A549 treated with dexamethasone at 1 μM for 4 hours (cell line): ENCODE results near the gene TMEM39B. TPM values are rescaled to one million over a fixed set of nuclear protein-coding genes. Genes with fewer than 3 reads are reported as not detected.

Source experiments
- total RNA-seq: library from RNA; stranded (reverse); fragments of 200-300 nt; extraction: Qiagen RNA extraction; gene quantifications from 5 replicates; pipeline ENCODE4 v1.2.3, GENCODE V29; 2022

Gene TMEM39B
- 7.1 to 11.9 TPM (median 10.7 TPM) in 5 replicates for total RNA-seq

DNA sequence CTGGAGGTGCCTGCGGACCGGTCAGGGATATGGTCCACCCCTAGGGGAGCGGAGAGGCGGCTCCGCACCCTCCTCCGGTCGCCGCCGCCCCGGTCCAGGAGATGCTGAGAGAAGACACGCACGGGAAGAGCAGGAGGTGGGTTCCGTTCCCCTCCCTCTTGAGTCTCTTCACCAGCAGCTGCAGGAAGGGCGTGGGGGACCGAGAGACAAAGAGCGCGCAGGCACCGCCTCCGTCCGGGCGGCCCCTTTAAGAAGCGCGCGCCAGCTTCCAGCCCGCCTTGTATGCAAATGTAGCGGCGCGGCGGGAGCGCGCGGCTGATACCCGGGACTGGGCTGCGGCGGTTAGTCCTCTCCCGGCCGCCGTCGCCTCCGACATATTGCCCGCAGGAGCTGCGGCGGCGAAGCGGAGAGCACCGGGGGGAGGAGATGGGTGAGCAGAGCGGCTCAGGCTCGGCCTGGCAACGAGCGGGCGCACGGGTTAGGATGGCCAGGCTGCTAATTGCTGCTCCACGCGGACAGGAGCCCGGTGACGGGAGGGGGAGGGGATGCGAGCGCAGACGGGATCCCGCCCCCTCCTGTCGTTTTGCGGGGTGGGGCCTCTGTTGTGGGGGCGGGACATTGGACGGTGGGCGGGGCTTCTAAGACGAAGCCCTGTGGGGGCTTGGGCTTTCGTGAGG is at the start of gene TMEM39B:
Gene TMEM39B (plus strand): TSS at position 318 of the 677 bp plus-strand sequence. CDS start 109 bp downstream, at position 427.

DNA sequence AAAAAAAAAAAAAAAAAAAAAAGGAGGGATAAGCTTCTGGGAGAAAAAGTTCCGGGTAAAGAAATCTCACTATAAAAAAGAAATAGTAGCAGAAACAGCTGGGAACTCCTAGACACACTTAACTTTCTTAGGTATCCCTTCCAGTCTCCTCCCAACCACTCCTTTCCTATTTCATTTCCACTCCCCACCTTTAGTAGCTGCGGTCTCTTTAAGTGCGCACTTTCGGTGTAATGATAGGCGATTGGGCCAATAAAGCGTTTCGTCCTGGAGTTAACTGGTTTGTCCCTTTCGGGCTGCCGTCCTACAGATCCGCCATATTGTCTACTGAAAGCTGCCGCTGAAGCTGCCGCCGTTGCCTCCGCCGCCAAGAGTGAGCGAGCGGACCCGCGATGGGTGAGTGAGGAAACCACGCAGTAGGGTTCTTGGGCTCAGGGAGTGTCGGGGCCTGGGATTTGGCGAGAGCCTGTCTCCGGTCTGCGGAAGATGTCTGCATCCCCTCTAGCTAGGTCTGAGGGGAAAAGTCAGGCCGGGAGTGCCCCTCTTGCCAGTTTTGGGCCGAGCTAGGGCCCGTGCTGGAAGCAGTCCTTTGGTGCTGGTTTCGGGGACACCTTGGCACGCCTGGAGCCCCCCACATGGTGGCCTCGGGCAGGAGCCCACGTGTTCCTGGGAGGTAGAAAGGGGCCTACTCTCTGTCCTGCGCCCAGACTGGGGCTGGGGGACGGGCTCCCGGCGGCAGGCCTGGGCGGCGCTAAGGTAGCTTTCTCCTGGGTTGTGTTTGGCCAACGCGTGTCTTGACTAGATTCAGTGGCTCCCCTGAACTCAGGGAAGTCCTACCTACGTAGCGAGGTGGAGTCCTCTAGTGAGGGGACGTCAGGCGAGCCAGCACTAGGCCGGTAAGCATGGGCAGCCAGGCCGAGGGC is 35.3 kb downstream of the TMEM39B start, which contains the start of gene KPNA6:
Gene KPNA6 (plus strand): TSS at position 315 of the 920 bp plus-strand sequence. CDS start 75 bp downstream, at position 390.

Other genes starting within 250 kb of the TMEM39B start
- 173 to 244 TPM (median 202 TPM) in 5 replicates for gene PTP4A2, start 134.6 kb upstream of the TMEM39B start, total RNA-seq
- gene KHDRBS1, start 59.1 kb upstream of the TMEM39B start, total RNA-seq: 124 to 145 TPM (median 138 TPM) in 5 replicates
- 15.9 to 19.6 TPM (median 17.8 TPM) in 5 replicates for gene KPNA6, start 35.1 kb downstream of the TMEM39B start, total RNA-seq
- 27.1 to 31.1 TPM (median 30.4 TPM) in 5 replicates for gene TXLNA, start 106.7 kb downstream of the TMEM39B start, total RNA-seq
- gene CCDC28B, start 127.7 kb downstream of the TMEM39B start, total RNA-seq: 0.71 to 1.5 TPM (median 1.3 TPM) in 5 replicates
- 1.5 to 2.5 TPM (median 1.9 TPM) in 5 replicates for gene IQCC, start 132.7 kb downstream of the TMEM39B start, total RNA-seq
- not detected in 5 replicates for gene DCDC2B, start 136.2 kb downstream of the TMEM39B start, total RNA-seq
- 7.3 to 9.2 TPM (median 8.5 TPM) in 5 replicates for gene TMEM234, start 149.4 kb downstream of the TMEM39B start, total RNA-seq
- 265 to 288 TPM (median 276 TPM) in 5 replicates for gene EIF3I, start 149.5 kb downstream of the TMEM39B start, total RNA-seq
- 0.55 to 0.82 TPM (median 0.63 TPM) in 5 replicates for gene FAM167B, start 174.3 kb downstream of the TMEM39B start, total RNA-seq
- gene LCK, start 178.3 kb downstream of the TMEM39B start, total RNA-seq: 0.07 to 0.11 TPM (median 0.09 TPM) in 3 of 5 replicates, not detected in the others
- 47.9 to 53.4 TPM (median 52.1 TPM) in 5 replicates for gene HDAC1, start 219.1 kb downstream of the TMEM39B start, total RNA-seq